ENCODE measurements around the gene GRXCR2. TPM values are rescaled to one million over a fixed set of nuclear protein-coding genes. Genes with fewer than 3 reads are reported as not detected.

The GRXCR2 gene
- polyA plus RNA-seq, 1 donor (not counting 4 experiments of a cell fraction or from before 2014, with no cell fraction given), result 0.03 TPM

- Histone ChIP-seq H3K36me3 (ENCODE audit: control insufficient read depth in 2 of 2, extremely low read depth in 1 of 2, insufficient read depth in 2 of 2, low read length in 2 of 2) (no peaks in the 10 kb centered on the region), H3K9ac (ENCODE audit: control insufficient read depth, extremely low read depth, insufficient read depth, low read length) (no peak overlapping the region), H3K9me3 (ENCODE audit: control insufficient read depth, low read depth, low read length) (no peaks in the 10 kb centered on the region), H3K27ac (ENCODE audit: control insufficient read depth, insufficient read depth, low read length) (no peak overlapping the region), H3K4me2 (ENCODE audit: control insufficient read depth, extremely low read depth, insufficient read depth, low read depth, low read length) (peak overlapping the region; percentile 3), H3K9me1 (ENCODE audit: control insufficient read depth, extremely low read depth, insufficient read depth, low read length) (no peaks in the 10 kb centered on the region), H4K20me1 (ENCODE audit: control insufficient read depth, extremely low read depth, insufficient read depth, low read length) (no peaks in the 10 kb centered on the region), H3K79me2 (ENCODE audit: control insufficient read depth, insufficient read depth, low read length) (no peaks in the 10 kb centered on the region), H3K27me3 (ENCODE audit: control insufficient read depth, extremely low read depth, insufficient read depth, low read length) (no peaks in the 10 kb centered on the region), H2AFZ (ENCODE audit: control insufficient read depth, low read length) (no peak overlapping the region), H3K4me3 (ENCODE audit: control insufficient read depth in 2 of 3, extremely low read depth in 1 of 3, insufficient read depth in 2 of 3, low read depth in 1 of 3, low read length in 3 of 3) (no peak overlapping the region), H3K4me1 (ENCODE audit: control insufficient read depth, extremely low read depth, insufficient read depth, low read length) (peaks cover 23% of the 10 kb centered on the region)
- DNase-seq (ENCODE audit: low read depth, low spot score) (peak; percentile 42), FAIRE-seq (peak; percentile 95)
- TF ChIP-seq CTCF (optimal IDR thresholded peaks at IDR 0.05 in 1 of 3, IDR thresholded peaks at IDR 0.05 in 1 of 3, conservative IDR thresholded peaks at IDR 0.05 in 1 of 3; ENCODE audit: extremely low read depth in 1 of 3, insufficient read depth in 2 of 3, low read length in 3 of 3), result no peak
- TF ChIP-seq EZH2 (IDR thresholded peaks at IDR 0.05; ENCODE audit: low read length), result no peak
- dilution Hi-C loops (cut with MboI; ENCODE audit: extremely low pct_ligation_motif_present, low sequenced_read_pairs), result no loop called here
These were observed 25.0 kb downstream of the GRXCR2 start for GRCh38 chr5:145847499-145848497.

- H3K4me3 ChIP-seq (ENCODE audit: control insufficient read depth in 2 of 3, extremely low read depth in 1 of 3, insufficient read depth in 2 of 3, low read depth in 1 of 3, low read length in 3 of 3), result no peak overlapping the region
- no peaks in the 10 kb centered on the region for H3K79me2 ChIP-seq (ENCODE audit: control insufficient read depth, insufficient read depth, low read length)
- no peak overlapping the region for H3K4me2 ChIP-seq (ENCODE audit: control insufficient read depth, extremely low read depth, insufficient read depth, low read depth, low read length)
- no peaks in the 10 kb centered on the region for H3K36me3 ChIP-seq (ENCODE audit: control insufficient read depth in 2 of 2, extremely low read depth in 1 of 2, insufficient read depth in 2 of 2, low read length in 2 of 2)
- dilution Hi-C loops (cut with MboI; ENCODE audit: extremely low pct_ligation_motif_present, low sequenced_read_pairs), result no loop called here
- no peak overlapping the region for H3K27ac ChIP-seq (ENCODE audit: control insufficient read depth, insufficient read depth, low read length)
- H3K4me1 ChIP-seq (ENCODE audit: control insufficient read depth, extremely low read depth, insufficient read depth, low read length), result peaks cover 23% of the 10 kb centered on the region
- no peaks in the 10 kb centered on the region for H3K27me3 ChIP-seq (ENCODE audit: control insufficient read depth, extremely low read depth, insufficient read depth, low read length)
- FAIRE-seq, result no peak
- no peaks in the 10 kb centered on the region for H3K9me1 ChIP-seq (ENCODE audit: control insufficient read depth, extremely low read depth, insufficient read depth, low read length)
- H3K9me3 ChIP-seq (ENCODE audit: control insufficient read depth, low read depth, low read length), result no peaks in the 10 kb centered on the region
- H3K9ac ChIP-seq (ENCODE audit: control insufficient read depth, extremely low read depth, insufficient read depth, low read length), result no peak overlapping the region
- no peak overlapping the region for H2AFZ ChIP-seq (ENCODE audit: control insufficient read depth, low read length)
- DNase-seq (ENCODE audit: low read depth, low spot score), result no peak
- H4K20me1 ChIP-seq (ENCODE audit: control insufficient read depth, extremely low read depth, insufficient read depth, low read length), result no peaks in the 10 kb centered on the region
- no peak for TF ChIP-seq CTCF (optimal IDR thresholded peaks at IDR 0.05 in 1 of 3, IDR thresholded peaks at IDR 0.05 in 1 of 3, conservative IDR thresholded peaks at IDR 0.05 in 1 of 3; ENCODE audit: extremely low read depth in 1 of 3, insufficient read depth in 2 of 3, low read length in 3 of 3)
- TF ChIP-seq EZH2 (IDR thresholded peaks at IDR 0.05; ENCODE audit: low read length), result no peak
These were observed 26.7 kb downstream of the GRXCR2 start for GRCh38 chr5:145846081-145846480.
